Activated T-helper 1 cell treated with Interleukin-2 at 50 U/mL for 16 hours (primary cell): ENCODE measurements around the gene ARF6.
"Not testable (repeated sequence)": the region's sequence is repeated elsewhere in the genome, so short reads cannot be mapped to it uniquely, and the experiment has no call there.

Experiments used
- DNase-seq: peaks from one replicate; pipeline ENCODE4 v3.0.0-alpha.2; 2020; ENCODE audit warnings: low read depth

The ARF6 gene

DNA sequence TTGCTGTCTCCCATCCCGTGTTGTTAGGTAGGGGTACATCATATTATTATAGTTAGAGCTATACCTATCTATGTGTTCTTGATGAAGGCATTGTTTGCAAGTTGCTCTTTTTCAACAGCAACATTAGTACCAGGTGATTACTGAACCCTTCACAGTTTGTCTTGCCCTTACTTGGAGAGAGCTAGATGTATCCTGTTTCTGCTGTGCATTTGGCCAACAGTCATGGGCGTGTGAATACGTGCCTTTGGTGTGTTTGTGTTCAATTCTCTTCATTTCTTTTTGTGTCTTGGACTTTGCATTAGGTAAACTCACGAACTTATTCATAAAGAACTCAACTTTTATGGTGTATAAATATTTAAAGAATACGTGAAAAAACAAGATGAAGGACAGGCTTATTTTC, 14.3 kb downstream of the ARF6 start:
- DNase-seq, result no peak

- DNase-seq, result no peak
Measured at GRCh38 chr14:49908433-49908782, 15.5 kb downstream of the ARF6 start.

GRCh38 chr14:49909016-49909415, 16.1 kb downstream of the ARF6 start:
- no peak for DNase-seq

- no peak for DNase-seq
Measured at GRCh38 chr14:49915085-49915484, 22.2 kb downstream of the ARF6 start.

DNA sequence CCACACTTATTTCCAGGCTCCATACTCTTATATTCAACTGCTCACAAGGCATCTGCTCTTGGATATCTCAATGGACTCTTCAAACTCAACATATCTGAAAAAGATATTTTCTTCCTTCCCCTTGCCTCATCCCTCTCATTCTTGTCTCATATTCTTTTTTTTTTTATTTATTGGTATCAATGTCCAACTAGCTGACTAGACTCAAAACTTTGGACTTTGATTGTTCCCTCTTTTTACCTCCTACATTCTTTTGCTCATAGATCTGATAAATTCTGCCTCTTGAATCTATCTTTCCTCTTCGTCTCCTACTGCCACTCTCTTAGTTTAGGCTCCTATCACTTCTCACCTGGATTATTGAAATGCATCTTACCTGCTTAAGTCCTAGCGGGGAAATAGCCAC, 25.8 kb downstream of the ARF6 start:
- DNase-seq, result no peak

DNA sequence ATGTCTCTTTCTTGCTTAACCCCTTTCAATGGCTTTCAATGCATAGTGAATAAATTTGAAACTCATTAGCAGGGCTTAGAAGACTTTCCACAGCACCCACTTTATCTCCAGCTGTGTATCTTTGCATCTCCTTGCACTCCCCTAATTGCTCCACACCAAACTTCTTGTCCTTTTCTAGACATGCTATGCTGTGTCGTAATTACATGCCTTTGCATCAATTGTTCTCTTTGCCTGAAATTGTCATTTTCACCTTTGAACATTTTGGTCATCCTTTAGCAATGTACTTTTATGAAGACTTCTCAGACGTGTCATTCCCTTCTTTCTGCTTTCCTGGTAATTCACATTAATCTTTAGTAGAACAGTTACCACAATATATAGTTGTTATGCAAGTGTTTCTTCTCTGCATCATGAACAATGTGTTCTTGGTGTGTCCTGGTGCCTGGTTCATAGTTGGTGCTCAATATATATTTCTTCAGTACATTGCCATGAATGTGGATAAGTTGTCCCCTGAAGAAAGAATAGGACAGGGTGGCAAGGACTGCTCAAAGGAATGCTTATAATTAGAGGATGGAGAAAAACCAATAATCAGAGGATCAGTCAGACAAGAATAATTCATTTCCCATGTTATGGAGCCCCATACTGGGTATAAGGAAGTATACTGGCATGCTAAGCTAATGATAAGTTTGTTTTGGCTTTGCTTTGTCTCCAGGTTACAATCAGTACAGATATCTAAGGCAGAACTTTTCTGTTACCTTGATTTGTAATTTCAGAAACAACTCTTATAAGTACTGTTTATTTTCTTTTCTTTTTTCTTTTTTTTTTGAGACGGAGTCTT, 27.2 kb downstream of the ARF6 start:
- DNase-seq, result no peak

DNA sequence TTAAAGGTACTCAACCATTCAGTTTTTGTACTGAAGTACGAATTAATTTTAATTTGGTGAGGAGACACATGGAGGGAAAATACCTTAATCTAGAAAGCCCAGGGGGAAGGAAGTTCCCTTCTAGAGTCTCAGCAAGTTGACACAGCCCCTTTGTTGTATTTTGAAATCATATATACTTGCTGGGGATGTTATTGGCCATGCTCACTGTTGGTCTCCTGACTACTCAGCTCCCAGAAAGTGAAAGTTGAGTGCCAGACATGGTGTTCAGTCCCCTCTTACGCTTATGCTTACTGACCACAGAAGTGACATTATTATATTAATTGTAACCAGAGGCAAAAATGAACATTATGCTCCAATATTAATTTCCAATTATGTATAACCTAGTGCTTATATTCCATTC, 28.1 kb downstream of the ARF6 start:
- no peak for DNase-seq

- DNase-seq, result no peak
Measured at GRCh38 chr14:49921401-49921800, 28.5 kb downstream of the ARF6 start.

- DNase-seq, result no peak
Measured at GRCh38 chr14:49923442-49923841, 30.6 kb downstream of the ARF6 start.

- no peak for DNase-seq
Measured at GRCh38 chr14:49923881-49924280, 31.0 kb downstream of the ARF6 start.

DNA sequence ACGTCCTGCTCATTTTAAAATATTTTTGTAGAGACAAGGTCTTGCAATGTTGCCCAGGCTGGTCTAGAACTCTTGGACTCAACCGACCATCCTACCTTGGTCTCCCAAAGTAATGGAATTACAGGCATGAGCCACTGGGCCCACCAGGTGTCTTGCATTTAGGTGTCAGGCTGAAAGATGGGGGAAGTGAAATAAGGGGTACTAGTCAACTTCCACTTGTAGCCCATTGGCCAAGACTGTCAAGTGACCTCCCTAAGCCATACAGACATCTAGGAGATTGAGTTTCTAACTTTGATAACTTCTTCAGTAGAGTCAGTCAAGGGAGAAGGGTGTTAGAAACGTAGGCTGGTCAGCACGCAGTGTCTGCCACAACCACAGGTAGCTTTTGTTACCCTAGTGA, 32.0 kb downstream of the ARF6 start:
- DNase-seq, result no peak

- DNase-seq, result no peak
Measured at GRCh38 chr14:49926803-49927202, 33.9 kb downstream of the ARF6 start.

DNA sequence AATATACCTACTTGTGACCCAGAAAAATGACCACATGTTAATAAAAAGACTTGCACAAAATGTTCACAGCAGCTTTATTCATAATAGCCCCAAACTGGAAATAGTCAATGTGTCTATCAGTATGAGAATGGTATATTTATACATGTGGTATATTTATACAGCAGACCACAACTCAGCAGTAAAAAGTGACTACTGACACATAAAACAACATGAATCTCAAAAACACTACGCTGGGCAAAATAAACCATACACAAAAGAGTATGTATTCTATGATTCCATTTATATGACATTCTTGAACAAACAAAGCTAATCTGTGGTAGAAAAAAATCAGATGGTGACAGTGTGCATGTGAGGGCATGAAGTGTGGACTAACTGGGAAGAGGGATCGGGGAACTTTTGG, 35.1 kb downstream of the ARF6 start:
- no peak for DNase-seq

- no peak for DNase-seq
Measured at GRCh38 chr14:49930720-49931119, 37.8 kb downstream of the ARF6 start.

GRCh38 chr14:49931523-49931922, 38.6 kb downstream of the ARF6 start:
- no peak for DNase-seq

DNA sequence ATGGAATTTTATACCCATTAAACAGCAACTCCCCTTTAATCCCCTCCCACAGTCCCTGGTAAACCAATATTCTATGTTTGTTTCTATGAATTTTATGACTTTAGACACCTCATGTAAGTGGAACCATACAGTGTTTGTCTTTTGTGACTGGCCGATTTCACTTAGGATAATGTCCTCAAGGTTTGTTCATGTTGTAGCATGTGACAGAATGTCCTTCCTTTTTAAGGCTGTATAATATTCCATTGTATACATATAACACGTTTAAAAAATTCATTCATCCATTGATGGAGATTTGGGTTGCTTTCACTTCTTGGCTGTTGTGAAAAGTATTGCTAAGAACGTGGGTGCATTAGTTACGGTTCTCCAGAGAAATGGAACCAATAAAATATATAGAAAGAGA, 40.2 kb downstream of the ARF6 start:
- no peak for DNase-seq

DNA sequence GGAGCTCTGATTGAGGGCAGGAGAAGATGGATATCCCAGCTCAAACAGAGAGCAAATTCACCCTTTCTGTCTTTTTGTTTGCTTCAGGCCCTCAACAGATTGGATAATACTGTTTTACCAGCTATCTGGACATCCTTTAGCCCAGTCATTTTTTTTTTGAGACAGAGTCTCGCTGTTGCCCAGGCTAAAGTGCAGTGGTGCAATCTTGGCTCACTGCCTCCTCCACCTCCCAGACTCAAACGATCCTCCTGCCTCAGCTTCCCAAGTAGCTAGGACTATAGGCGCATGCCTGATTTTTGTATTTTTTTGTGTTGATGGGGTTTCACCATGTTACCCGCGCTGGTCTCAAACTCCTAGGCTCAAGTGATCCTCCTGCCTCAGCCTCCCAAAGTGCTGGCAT, 40.8 kb downstream of the ARF6 start:
- DNase-seq, result no peak

DNA sequence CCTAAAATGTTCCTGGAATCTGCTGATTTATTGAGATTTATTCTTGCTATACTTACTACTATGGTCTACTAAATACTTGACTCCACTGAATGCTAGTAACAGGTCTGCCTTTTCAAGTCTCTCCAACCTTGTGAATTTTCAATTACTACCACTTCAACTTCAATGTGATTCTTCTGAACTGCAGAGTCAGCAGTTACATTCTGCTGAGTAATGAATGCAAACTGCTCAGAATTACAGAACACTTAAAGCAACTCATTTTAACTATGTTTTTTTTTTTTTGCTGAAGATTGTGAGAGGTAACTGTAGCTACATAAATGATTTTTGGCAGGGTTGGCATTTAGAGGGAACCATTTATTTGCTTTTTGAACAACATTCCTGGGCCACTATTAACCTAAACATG, 41.8 kb downstream of the ARF6 start:
- DNase-seq, result no peak

DNA sequence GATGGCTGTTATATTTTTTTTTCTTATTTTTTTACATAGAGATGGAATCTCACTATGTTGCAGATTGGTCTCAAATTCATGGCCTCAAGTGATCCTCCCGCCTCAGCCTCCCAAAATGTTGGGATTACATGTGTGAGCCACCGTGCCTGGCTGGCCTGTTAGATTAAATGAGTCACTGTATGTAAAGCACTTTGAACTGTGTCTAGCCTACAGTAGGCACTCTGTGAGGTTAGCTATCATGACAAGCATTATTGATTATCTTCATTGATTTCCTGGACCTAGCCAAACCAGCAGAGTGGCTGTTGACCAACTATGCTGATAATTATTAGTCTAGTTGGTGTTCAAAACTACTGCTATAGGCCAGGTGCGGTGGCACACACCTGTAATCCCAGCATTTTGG, 42.6 kb downstream of the ARF6 start:
- no peak for DNase-seq

GRCh38 chr14:49936246-49936645, 43.4 kb downstream of the ARF6 start:
- DNase-seq, result not testable (repeated sequence)

DNA sequence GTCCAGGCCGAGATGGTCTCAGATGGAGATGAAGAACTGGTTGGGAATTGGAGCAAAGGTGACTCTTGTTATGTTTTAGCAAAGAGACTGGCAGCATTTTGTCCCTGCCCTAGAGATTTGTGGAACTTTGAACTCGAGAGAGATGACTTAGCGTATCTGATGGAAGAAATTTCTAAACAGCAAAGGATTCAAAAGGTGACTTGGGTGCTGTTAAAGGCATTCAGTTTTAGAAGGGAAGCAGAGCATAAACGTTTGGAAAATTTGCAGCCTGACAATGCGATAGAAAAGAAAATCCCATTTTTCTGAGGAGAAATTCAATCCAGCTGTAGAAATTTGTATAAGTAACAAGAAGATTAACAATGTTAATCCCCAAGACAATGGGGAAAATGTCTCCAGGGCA, 44.0 kb downstream of the ARF6 start:
- DNase-seq, result not testable (repeated sequence)

DNA sequence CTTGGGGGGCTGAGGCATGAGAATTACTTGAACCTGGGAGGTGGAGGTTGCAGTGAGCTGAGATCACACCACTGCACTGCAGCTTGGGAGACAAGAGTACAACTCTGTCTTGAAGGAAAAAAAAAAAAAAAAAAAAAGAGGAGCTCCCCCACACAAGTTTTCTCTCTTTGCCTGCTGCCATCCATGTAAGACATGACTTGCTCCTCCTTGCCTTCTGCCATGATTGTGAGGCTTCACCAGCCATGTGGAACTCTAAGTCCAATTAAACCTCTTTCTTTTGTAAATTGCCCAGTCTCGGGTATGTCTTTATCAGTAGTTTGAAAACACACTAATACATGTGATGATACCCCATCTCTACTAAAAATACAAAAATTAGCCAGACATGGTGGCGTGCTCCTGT, 46.3 kb downstream of the ARF6 start:
- DNase-seq, result not testable (repeated sequence)

- no peak for DNase-seq
Measured at GRCh38 chr14:49939884-49940510, 47.1 kb downstream of the ARF6 start.
